ENCODE data around the gene ALDH3B2.
A peak's percentile ranks its signal among the peaks of the same experiment; 100 is the strongest.
"Not testable (repeated sequence)": the region's sequence is repeated elsewhere in the genome, so short reads cannot be mapped to it uniquely, and the experiment has no call there.

Gene ALDH3B2

DNA sequence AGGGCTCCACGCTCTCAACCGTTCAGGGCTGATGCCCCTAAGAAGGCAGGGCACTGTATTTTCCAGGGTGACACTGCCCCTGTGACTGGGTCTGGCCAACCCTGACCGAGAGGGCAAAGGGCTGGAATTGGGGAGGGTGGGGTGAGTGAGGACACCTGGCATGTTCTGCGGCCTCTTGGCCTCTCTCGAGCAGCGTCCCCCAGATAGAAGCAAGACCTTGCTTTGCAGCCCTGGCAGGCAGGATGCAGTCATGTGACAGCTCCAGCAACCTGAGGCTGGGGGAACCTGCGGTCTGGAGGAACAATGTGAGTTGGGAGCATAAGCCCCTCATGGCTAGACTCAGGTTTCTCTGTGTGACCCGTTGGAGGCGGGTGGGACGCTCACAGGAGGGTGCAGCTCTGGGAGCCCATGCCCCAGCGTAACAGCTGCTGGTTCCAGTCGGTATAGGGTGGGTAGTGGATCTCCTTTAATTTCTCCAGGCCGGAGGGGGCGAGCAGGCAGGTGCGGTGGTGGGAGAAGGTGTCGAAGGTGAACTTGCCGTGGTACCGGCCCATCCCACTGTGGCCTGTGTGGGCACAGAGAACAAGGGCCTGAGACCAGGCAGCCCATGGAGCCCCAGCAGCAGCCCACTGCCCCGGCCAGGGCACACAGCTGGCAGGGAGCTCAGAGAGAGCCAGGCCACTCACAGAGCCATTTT, 11.4 kb downstream of the ALDH3B2 start:
- DNase-seq, result no peak

DNA sequence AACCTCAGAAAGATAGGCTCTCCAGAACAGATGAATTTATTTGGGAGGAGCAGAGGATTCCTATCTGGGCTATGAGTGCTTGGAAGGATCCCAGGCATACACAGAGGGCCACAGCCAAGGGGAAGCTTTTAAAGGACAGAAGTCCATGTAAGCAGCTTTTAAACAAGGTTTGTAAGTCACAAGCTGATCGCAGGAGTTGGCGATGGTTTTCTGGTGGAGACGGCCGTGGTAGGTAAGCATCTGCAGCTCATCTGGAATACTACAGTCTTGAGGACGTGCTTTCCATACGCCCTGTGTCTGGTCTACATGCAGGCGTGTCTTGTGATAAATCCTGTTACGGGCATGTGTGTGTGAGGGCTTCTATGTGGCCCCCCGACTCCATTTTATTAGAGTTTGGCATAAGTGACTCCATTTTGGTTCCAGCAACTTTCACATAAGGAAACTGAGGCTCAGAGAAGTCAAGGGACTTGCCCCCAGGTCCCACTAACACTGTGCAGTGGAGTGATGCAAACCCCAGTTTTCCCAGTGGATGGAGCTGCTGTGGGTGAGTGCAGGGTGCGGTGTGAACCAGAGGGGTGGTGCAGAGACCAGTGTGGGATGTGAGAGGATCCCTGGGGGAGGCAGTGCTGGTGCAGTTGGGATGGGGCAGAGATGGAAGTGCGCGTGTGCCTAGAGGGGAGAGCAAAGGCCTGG, 12.1 kb downstream of the ALDH3B2 start:
- DNase-seq, result no peak

DNA sequence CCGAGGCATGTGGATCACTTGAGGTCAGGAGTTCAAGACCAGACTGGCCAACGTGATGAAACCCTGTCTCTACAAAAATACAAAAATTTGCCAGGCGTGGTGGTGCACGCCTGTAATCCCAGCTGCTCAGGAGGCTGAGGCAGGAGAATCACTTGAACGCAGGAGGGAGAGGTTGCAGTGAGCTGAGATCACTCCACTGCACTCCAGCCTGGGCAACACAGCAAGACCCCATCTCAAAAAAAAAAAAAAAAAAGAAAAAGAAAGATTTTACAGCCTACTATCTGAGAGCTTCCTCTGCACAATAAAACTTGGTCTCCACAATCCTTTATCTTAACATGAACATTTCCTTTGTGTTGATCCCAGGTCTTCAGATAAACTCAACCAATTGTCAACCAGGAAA, 13.7 kb downstream of the ALDH3B2 start:
- not testable (repeated sequence) for DNase-seq

DNA sequence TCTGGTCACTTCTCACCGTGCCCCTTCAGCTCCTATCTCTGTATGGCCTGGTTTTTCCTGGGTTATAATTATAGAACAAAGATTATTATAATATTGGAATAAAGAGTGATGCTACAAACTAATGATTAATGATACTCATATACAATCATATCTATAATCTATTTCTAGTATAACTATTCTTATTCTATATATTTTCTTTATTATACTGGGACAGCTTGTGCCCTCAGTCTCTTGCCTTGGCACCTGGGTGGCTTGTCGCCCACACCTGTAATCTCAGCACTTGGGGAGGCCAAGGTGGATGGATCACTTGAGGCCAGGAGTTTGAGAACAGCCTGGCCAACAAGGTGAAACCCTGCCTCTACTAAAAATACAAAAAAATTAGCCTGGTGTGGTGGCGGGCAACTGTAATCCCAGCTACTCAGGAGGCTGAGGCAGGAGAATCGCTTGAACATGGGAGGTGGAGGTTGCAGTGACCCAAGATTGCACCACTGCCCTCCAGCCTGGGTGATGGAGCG, 14.7 kb downstream of the ALDH3B2 start:
- DNase-seq, result not testable (repeated sequence)

DNA sequence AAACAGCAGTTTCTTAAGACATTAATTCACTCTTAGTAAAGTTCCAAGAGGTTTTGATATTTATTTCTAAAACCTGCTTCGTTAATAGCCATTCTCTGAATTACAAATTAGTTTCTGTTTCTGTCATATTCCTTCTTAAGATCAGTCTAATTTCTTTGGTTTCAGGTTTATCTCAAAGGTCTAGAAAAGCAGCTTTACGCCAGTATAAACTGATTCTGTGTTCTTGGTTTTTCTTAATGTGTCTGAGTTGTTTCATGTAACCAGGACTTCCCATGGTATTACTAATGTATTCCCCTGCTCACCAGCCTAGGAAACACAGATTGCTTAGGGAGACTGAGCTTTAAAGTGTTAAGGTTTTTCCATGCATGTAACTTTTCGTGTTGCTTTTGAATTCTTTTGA, 17.1 kb downstream of the ALDH3B2 start:
- DNase-seq, result no peak

DNA sequence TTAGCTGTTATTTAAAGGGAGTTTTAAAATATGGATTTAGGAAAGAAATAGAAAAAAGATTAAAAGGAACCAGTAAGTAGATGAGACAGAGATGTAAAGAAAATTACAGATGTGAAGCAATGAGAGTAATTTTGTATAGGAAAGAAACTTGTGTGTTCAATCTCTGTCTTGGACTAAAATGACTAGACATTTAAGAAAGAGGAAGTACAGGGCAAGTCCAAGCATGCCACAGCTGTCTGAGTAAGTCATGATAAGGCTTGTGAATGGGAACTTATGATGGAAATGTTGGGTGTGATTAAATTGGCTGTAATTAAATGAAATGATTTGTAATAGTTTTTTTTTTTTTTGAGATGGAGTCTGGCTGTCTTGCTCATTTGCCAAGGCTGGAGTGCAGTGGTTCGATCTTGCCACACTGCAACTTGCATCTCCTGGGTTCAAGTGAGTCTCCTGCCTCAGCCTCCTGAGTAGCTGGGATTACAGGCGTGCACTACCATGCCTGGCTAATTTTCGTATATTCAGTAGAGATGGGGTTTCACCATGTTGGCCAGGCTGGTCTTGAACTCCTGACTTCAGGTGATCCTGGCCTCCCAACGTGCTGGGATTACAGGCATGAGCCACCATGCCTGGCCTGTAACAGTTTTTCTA, 18.0 kb downstream of the ALDH3B2 start:
- DNase-seq, result no peak

DNA sequence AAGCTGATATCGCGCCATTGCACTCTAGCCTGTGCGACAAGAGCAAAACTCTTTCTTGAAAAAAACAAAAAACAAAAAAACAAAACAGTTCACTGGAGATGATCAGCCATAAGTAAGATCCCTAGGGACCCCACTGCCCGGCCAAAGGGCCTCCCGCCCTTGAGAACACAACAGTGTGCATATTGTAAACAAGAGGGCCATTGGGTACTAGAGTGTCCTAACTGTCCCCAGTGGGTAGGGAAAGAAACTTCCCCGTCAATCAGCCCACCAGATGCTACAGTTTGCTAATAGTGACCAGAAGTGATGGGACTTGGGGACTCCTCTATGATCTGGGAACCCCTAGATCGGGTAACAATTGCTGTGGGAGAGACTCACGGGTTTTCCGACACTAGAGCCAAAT, 20.2 kb downstream of the ALDH3B2 start:
- DNase-seq, result no peak

DNA sequence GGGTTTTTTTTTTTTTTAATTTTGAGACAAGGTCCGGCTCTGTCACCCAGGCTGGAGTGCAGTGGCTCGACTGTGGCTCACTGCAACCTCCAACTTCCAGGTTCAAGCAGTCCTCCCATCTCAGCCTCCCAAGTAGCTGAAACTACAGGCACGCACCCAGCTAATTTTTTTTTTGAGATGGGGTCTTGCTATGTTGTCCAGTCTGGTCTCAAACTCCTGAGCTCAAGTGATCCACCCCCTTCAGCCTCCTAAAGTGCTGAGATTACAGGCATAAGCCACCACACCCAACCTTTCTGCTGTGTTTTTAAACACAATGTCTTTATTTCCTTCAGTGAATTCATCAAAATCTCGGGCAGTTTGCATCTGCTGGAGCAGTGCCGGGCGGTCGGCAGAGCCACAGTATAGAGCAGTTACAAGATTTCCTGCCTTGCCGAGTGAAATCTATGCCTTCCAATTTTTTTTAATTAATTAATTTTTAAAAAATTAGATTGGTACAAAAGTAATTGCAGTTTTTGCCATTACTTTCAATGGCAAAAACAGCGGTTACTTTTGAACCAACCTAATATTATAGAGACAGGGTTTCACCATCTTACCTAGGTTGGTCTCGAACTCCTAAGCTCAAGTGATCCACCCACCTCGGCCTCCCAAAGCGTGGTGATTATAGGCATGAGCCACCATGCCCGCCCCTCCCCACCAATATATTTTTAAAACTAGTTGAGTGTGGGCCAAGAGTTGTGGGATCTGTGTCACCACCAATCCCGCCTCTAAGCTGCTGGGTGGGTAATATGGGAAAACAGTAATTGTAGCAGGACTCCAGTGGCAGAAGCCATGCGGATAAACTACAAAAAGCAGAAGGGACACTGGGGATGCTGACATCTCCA, 21.2 kb downstream of the ALDH3B2 start:
- DNase-seq, result no peak

DNA sequence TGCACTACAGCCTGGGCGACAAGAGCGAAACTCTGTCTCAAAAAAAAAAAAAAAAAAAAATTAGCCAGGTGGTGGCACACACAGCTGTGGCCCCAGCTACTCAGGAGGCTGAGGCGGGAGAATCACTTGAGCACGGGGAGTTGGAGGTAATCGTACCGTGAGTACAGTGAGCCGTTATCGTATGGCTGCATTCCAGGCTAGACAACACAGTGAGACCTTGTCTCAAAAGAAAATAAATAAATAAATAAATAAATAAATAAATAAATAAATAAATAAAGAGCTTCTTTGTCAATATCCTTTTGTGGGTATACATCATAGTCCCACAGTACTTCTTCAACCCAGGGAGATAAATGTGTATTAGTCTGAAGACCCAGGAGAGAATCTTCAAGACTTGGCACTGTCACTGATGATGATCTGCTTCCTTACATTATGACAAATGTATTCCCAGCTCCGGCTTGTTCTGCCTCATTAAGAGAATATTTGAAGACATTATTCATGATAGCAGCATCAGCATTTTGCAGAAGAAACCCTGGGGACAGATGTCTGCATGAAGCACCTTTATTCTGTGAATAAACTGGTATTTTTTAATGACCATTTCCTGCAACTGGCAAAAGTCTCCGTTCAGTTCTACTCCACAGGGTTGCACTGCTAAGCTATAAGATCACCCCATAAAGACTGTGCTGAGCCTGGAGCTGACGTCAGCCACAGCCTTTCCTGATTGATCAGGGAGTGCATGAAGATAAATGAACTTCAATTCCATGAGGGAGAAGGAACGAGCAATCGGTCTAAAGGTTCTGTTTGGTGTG, 22.2 kb downstream of the ALDH3B2 start:
- DNase-seq, result no peak

DNA sequence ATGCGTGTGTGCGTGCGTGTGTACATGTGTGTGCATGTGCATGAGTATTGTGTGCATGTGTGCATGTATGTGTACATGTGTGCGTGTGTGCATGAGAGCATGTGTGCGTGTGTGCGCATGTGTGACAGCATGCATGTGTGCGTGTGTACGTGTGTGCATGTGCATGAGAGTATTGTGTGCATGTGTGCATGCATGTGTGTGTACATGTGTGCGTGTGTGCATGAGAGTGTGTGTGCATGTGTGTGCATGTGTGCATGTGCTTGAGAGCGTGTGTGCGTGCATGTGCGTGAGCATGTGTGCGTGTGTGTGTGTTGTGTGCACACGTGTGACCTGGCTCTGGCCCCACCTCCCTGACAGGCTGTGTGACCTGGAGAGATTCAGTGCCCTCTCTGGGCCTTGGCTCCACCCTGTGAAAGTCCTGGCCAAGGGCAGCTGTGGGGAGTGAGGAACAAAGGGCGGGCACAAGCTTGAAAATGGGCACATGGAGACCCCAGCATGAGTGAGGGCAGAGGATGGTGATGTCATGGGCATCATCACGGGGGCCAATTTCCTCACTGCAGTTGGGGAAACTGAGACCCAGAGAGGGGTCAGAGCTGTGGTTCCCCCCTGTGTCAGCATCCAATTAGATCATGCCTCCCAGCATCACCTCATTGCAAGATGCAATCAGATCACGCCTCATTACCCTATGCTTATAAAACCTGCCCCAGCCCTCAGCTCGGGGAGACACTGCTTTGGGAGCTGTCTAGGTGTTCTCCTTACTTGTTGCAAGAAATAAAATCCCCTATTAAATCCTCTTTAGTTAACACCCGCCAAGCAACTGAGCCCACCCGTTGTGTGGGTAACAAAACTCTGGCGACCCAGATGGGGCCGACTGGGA, 24.6 kb downstream of the ALDH3B2 start:
- no peak for DNase-seq

DNA sequence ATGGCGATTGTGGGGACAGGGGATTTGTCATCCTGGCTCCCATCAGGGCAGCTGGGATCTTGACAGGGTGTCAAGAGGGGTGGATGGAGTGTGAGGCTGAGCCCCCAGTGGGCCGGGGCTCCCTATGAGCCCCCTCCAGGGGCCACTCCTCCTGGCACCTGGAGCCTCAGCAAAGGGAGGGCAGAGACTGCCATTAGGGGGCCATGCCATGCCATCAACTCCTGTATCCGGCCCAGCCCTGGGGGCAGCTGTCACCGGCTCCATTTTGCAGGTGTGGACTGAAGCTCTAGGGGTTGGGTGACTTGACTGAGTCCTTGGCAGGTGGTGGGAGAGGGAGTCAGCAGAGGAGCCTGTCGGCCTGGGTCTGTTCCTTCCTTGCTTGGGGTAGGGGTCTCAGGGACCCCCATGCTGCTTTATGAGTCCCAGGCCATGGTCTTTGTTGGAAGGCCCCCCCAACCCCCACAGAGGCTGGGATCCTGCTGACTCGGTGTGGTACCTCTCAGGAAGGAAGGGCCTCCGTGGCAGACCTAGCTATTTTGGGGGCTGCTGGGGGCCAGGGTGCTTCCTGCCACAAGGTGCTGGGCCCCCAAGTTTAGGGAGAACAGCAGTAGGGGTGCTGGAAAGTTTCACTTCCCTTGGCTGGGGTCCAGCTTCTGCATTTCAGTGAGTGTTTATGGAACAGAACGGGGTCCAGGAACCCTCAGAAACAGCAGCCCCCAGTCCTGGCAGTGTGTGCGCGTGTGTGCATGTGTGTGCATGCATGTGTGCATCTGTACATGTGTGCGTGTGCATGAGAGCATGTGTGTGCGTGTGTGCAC, 25.4 kb downstream of the ALDH3B2 start:
- DNase-seq, result peak in 7 of 56 donors; percentile 6 to 35 (median 15)

DNA sequence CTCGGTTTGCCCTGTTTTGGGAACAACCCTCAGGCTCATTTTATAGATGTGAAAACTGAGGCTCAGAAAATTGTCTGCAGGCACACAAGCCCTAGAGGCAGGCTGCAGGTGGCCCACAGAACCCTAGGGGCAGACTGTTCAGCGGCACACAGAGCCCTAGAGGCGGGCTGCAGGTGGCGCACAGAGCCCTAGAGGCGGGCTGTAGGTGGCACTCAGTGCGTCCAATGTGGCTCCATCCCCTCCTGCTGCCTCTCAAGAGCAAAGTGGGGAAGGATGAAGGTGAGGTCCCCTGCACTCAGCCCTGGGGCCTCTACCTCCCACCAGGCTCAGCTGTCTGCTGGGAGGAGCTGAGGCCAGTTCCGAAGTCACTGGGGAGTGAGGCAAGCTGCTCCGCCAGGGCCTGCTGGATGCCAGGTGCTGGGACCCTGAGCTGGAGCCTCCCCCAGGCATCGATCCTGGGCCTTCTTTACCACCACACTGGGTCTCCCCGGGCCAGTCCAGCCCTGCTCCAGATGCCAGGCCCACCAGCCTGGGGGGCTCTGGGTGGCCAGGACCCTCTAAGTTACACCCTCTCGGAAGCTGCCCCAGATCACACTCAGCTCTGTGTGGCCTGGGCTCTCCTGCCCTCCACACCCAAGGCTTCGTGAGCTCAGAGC, 26.2 kb downstream of the ALDH3B2 start:
- DNase-seq, result no peak

DNA sequence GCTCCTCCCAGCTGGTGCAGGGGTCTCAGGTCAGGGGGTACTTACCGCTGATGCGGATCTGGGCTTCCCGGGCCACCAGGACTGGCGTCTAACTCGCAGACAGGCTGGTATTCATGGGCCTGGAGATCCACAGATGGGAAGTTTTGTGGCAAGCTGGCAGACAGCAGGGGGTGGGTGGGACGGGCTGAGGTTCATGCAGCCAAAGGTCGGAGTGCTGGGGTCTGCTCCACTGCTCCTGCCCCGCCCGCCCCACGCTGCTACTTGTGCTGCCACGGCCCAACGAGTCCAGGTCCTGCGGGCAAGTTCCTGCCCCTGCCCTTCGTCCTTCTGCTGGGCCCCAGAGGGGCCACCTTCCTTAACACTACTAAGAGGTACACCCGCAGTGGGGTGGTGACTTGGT, 27.0 kb downstream of the ALDH3B2 start:
- DNase-seq, result no peak

DNA sequence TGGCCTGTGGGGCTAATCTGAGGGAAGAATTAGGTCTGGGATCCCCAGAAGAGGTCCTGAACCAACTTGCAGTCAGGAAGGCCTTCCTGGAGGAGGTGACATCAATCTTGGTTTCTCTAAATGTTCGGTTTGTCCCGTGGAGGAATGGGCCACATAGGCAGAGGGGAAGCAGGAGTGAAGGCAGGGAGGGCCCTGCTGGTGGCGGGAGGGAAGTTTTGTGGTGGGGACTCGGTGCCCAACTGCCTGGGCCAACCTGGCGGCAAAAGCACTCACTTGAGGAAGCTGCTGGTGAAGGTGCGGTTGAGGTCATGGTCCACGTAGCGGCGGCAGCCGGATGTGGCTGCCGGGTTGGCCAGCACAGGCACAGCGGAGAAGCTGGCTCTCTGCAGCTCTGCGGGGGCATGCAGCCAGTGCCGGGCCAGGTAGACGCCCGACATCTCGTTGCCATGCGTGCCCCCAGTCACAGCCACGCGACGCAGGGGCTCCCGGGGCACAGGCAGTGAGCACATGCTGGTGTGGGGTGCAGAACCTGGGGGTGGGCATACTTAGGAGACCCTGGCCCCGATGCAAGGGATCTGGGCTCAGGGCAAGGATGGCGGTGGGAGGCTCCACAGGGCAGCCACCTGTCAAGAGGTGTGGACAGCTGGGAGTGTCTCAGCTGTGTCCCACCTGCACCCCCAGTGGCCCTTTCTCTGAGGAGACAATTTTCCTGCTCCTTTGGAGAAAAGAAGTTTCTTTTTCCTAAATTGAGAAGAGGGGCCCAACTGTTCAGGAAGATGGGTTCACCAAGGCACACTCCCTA, 27.7 kb downstream of the ALDH3B2 start:
- no peak for DNase-seq

DNA sequence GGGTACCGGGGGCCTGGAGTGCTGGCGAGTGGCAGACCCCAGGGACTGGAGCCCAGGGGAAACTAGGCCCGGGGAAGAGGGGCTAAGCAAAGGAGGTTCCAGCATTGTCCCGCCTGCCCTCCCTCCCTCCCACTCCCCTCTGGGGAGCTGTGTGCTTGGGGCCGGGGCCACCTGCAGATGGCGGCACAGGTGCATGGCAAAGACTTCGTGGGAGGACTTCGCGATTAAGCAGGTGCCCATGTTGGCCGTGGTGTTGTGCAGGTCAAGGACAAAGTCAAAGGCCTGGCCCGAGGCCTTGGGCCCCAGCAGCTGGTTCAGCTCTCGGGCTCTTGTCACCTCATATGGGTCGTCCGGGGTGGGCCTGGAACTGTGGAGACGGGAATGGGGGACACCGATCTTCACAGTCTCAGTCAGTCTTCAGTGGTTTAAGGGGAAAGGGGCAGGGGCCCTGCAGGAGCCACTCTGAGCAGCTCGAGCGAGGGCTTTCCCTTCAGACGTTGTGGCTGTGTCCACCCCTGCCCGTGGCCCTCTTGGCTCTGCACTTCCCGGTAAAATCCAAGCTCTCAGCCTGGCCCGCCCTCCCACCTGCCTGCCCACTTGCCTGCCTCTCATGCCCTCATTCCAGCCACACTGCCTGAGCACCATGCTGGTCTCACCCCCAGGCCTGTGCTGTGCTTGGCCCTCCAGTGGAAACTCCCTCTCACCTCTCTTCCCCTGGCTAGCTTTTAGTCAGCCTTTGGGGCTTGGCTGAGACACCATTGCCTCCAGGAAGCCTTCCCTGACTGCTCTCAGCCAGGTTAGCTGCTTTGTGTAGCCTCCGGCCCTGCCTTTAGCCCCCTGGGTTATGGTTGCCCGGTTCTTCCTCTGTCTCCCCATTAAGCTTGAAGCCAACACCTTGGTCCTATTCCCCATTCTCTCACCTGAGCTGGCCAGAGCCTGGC, 28.6 kb downstream of the ALDH3B2 start:
- DNase-seq, result no peak
